ENCODE measurements around the gene OSBPL2. TPM values are rescaled to one million over a fixed set of nuclear protein-coding genes. Genes with fewer than 3 reads are reported as not detected.

The OSBPL2 gene
- total RNA-seq, 4 donors from 2014 or later = 36.6 to 57.3 (median 46.7) TPM

GRCh38 chr20:62322492-62323041, 84.2 kb downstream of the OSBPL2 start:
- Histone ChIP-seq H3K27me3 (no peaks in the 10 kb centered on the region), H3K9me3 (no peaks in the 10 kb centered on the region), H3K36me3 (peaks cover 0 to 92% of the 10 kb centered on the region in 2 donors), H3K4me1 (peaks cover 0 to 19% (median 0%) of the 10 kb centered on the region in 3 donors), H3K27ac (peak overlapping the region in 3 of 4 donors; percentile 37 to 59 (median 57)), H3K4me3 (no peak overlapping the region)
- WGBS, 2 donors (ENCODE audit: low coverage in 1 of 2) = no CpG with 5 or more reads among the region's 16 CpGs
- ATAC-seq = no peak
- no peak for TF ChIP-seq CTCF (IDR thresholded peaks at IDR 0.05)
- no peak for TF ChIP-seq EP300 (IDR thresholded peaks at IDR 0.05)
- no peak for TF ChIP-seq POLR2AphosphoS5 (IDR thresholded peaks at IDR 0.05)
- TF ChIP-seq POLR2A (IDR thresholded peaks at IDR 0.05) = no peak

GRCh38 chr20:62323146-62323979, 85.0 kb downstream of the OSBPL2 start:
- WGBS, 2 donors (ENCODE audit: low coverage in 1 of 2) = 20% methylated on average over 1 of the region's 52 CpGs; no CpG with 5 or more reads in 1 of the 2 donors
- Histone ChIP-seq H3K27ac (peak overlapping the region in 1 of 4 donors; percentile 59), H3K4me1 (peaks cover 0 to 19% (median 0%) of the 10 kb centered on the region in 3 donors), H3K36me3 (peaks cover 0 to 94% of the 10 kb centered on the region in 2 donors), H3K9me3 (no peaks in the 10 kb centered on the region), H3K4me3 (no peak overlapping the region), H3K27me3 (no peaks in the 10 kb centered on the region)
- ATAC-seq = no peak
- TF ChIP-seq CTCF (IDR thresholded peaks at IDR 0.05) (no peak), POLR2AphosphoS5 (IDR thresholded peaks at IDR 0.05) (no peak), POLR2A (IDR thresholded peaks at IDR 0.05) (no peak), EP300 (IDR thresholded peaks at IDR 0.05) (no peak)

DNA sequence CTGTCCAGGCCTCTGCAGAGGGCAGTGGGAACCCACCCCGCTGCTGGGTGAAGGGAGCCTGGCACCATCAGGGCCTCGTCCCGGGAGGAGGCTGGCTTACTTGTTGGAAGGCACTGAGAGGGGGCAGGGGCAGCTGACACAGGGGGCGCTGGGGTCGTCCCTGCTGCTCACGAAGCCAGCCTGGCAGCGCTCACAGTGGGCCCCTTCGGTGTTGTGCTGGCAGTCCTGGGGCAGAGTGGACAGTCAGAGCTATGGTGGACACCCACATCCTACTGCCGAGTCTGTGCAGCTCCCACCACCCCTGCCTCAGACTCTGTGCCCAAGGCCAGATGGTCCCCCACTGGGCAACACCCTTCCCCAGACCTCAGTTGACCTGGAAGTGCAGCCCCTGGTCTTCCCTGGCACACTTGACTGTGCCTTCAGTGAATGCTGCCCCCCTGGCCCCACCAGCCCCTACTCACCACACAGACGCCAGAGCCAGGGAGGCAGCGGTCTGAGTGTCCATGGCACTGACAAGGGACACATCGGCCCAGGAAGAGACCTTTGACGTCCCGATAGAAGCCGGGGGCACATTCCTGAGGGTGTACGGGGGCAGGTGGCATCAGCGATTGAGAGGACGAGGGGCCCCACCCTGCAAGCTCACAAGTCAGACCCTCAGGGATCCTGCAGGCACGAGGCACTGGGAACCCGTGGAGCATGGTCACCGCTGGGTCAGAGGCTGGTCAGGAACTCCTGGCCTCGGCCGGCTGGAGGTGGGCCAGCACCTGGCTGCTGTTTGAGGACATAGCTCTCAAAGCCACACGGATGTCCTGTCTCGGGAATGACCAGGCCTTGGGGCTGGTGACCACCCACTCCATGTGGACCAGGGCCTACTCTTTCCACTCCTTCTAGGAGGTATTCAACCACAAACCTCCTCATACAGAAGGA, 85.9 kb downstream of the OSBPL2 start:
- Histone ChIP-seq H3K4me1 (peaks cover 0 to 18% (median 0%) of the 10 kb centered on the region in 3 donors), H3K27ac (peak overlapping the region in 1 of 4 donors; percentile 59), H3K27me3 (no peaks in the 10 kb centered on the region), H3K36me3 (peaks cover 0 to 94% of the 10 kb centered on the region in 2 donors), H3K9me3 (no peaks in the 10 kb centered on the region), H3K4me3 (no peak overlapping the region)
- TF ChIP-seq EP300 (IDR thresholded peaks at IDR 0.05) = no peak
- TF ChIP-seq POLR2A (IDR thresholded peaks at IDR 0.05) = no peak
- no peak for TF ChIP-seq CTCF (IDR thresholded peaks at IDR 0.05)
- no peak for TF ChIP-seq POLR2AphosphoS5 (IDR thresholded peaks at IDR 0.05)
- no CpG with 5 or more reads among the region's 25 CpGs for WGBS, 2 donors (ENCODE audit: low coverage in 1 of 2)
- no peak for ATAC-seq

DNA sequence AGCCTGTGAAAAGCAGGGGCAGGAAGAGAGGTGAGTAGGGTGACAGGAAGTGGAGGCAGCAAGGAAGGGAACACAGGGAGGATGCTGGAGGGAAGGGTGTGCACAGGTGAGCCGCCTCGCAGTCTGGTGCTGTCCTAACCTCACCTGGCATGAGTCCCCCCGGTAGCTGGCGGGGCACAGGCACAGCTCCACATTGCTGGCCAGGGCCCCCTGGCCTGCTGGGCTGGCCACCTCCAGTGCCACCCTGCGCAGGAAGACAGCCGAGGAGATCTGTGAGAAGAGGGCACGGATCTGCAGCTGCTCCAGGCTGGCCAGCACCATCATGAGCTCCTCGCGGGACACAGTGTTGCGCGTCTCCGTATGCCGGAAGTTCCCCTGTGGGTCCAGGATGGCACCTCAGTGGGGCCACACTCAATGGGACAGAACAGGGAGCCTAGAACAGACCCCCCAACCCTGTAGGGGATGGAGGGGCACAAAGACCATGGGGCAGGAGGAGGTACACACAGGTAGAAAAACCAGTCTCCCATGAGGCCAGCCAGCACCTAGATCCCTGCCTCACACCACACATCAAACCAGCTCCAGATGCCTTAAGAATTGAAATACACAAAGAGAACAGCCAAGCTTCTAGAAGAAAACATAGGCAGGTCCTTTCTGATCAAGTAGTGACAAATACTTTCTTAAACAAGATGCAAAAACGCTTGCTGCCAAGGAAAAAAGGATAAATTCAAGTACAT, 87.0 kb downstream of the OSBPL2 start:
- WGBS, 2 donors (ENCODE audit: low coverage in 1 of 2) = 81 to 93% methylated on average over 5 to 7 of the region's 14 CpGs
- Histone ChIP-seq H3K9me3 (no peaks in the 10 kb centered on the region), H3K27ac (no peak overlapping the region), H3K36me3 (peaks cover 0 to 94% of the 10 kb centered on the region in 2 donors), H3K27me3 (no peaks in the 10 kb centered on the region), H3K4me3 (no peak overlapping the region), H3K4me1 (peaks cover 0 to 14% (median 0%) of the 10 kb centered on the region in 3 donors)
- no peak for TF ChIP-seq POLR2AphosphoS5 (IDR thresholded peaks at IDR 0.05)
- TF ChIP-seq POLR2A (IDR thresholded peaks at IDR 0.05) = no peak
- TF ChIP-seq CTCF (IDR thresholded peaks at IDR 0.05) = no peak
- no peak for TF ChIP-seq EP300 (IDR thresholded peaks at IDR 0.05)
- no peak for ATAC-seq
